ENCODE results near the gene SOX15.
"Not testable (repeated sequence)": the region's sequence is repeated elsewhere in the genome, so short reads cannot be mapped to it uniquely, and the experiment has no call there.

The SOX15 gene

DNA sequence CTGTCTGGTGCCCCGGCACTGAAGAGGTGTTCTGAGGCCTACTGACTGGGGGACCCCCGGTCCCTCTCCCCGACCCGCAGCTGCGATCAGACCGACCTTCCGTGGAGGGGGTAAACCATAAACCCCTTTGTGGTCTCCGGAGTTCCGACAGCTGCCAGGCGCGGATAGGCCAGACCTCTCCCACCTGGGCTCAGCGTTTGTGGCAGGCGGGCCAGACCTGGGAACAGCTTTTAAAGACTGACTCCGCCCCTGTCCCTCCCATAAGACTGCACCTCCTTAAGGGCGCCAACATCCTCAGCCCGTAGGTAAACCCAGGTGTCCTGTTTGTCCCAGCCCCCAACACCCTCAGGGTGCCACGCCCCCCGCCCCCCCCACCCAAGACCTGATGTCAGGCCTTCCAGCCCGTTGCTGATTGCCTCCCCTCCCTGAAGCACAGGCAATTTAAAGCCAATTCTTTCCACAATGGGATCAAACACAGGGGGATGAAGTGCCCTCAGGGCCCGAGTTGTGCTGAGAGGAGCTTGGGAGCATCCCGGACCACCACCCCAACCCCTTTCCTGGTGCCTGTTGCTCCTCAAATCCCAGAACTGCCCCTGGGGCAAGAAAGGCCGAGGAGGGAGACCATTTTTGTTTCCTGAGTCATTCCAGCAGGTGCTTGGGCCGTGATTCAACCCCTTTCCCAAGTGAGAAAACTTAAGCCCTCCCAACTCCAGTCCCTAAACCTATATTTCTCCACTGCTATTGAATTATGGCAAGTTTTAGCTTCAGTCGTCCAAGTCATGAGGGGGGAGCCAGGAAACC is at the start of gene SOX15:
Gene SOX15, minus strand, starts transcription at position 204 of the 801 bp plus-strand sequence. CDS start 418 bp downstream, outside the sequence.
- DNase-seq, result no peak

- DNase-seq, result no peak
These were observed 46.3 kb upstream of the SOX15 start for GRCh38 chr17:7636163-7636562.

DNA sequence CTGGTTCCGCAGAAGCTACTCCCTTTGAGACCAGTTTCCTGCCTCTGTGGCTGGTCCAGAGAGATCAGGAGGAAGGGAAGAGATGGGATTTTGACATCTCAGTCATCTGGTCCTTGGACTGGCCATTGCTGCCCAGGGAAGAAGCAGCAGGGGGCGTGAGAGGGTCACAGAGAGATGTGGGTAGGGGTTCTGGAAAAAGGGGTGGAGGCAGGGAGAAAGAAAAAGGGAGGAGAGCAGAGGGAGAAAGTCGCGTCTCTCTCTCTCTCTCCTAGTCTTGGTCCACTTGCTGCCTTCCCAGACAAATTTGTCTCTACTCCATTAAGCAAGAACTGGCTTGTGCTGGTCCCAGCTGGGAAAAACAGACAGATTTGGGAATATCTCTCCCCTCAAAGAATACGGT is 44.5 kb upstream of the SOX15 start:
- DNase-seq, result no peak

DNA sequence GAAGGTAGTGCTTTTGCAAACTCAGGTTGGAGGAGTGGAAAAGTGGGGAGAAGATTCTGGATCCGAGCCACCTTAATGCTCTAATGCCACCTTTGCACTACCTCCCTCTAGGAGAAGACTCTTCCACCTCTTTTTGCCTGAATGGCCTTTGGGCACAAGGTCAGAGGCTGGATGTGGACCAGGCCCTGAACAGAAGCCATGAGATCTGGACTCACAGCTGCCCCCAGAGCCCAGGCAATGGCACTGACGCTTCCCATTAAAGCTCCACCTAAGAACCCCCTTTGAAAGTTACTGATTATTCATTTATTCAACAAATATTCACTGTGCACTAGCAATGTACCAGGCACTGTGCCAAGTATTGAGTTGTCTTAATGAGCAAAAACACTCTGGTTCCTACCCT is 43.2 kb upstream of the SOX15 start:
- no peak for DNase-seq

DNA sequence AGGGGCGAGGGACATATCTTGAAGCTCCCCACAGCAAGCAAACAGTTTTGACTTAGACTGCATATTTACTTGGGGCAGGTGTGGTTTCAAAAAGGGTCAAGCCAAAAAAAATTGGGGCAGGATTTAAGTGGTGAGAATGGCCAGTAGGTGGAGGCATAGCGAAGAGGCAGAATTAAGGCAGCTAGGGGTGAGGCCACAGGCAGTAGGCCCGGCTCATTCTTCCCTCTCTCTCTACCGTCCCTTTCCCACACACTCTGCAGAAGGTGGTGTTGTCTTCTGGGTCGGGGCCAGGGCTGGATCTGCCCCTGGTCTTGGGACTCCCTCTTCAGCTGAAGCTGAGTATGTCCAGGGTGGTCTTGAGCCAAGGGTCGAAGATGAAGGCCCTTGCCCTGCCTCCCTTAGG is 42.6 kb upstream of the SOX15 start:
- no peak for DNase-seq

GRCh38 chr17:7631398-7632380 is 41.8 kb upstream of the SOX15 start:
- DNase-seq, result no peak

DNA sequence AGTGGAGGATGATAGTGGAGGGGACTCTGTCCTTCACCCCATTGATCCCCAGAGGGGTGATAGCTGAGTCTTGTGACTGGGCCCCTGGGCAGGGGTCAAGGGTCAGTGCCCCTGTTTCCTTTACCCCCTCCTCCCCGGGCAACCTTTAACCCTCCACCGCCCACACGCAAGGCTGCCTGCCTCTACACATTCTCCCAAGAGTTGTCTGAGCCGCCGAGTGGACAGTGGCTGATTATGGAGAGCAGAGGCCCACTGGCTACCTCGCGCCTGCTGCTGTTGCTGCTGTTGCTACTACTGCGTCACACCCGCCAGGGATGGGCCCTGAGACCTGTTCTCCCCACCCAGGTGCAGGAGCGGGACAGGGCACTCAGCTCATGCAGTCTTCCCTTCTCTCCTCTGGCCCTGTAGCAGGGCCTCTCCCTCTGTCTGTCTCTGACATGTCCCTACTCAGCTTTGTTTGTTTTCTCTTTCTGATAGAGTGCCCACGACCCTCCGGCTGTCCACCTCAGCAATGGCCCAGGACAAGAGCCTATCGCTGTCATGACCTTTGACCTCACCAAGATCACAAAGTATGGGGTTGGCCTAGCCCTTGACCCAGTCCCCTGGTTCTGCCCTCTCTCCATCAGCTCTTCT is 40.2 kb upstream of the SOX15 start, which contains the start of gene SHBG:
Gene SHBG, plus strand, starts transcription at position 197 of the 633 bp plus-strand sequence. Its CDS starts 38 bp downstream, at position 235.
- DNase-seq, result no peak

DNA sequence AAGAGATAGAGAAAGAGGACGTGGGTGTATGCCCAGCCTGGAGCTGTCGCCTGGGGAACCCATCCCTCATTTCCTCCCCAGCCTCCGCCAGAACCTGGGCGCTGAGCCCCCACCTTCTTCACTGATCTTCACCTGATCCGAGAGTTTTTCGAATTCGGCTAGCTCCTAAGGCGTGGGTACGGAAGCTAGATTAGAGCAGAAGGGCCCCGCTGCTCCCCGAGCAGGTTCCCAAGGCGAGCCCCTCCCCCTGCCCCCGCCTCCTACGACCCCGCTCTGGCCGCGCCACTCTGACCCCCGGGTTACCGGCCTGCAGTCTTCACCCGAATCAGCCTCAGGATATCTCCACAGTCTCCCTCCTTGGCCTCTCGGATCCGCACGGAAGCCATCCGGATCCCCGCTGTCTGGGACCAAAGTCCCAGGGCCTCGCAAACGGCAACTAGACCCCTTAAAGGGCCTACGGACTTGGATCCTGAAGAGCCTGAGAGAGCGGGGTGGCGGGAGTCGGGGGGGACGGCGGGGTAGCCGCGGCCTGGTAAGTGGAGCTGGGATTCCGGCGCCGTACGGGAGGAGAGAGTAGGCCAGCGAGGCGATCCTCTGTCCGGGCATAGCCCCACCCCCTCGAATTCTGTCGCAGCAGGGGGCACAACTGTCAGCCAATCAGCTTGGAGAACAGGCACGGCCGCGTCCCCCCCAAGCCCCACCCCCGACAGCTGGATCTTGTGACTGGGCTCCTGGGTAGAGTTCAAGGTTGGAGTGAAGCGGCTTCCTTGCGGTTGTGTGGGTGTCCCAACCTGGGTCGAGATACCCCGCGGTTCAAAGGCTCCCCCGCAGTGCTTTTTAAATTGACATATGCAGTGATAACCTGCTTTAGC is 37.6 kb upstream of the SOX15 start, which contains the start of gene SAT2:
Gene SAT2, minus strand, starts transcription at position 572 of the 872 bp plus-strand sequence. Its CDS starts 186 bp downstream, at position 386.
- DNase-seq, result peak; percentile 85

DNA sequence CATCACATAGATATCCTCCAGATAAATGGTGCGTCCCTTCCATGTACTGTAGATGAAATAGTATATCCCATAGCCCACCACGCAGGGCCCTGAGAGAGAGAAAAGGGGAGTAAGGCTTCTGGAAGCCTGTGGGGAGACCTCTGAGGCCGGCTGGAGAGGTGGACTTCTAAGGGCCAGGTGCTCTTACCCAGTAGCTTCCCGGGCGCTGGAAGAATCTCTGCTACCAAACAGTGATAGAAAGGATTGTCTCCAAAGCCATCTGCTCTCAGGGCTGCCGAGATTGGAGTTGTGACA is 37.0 kb upstream of the SOX15 start:
- no peak for DNase-seq

DNA sequence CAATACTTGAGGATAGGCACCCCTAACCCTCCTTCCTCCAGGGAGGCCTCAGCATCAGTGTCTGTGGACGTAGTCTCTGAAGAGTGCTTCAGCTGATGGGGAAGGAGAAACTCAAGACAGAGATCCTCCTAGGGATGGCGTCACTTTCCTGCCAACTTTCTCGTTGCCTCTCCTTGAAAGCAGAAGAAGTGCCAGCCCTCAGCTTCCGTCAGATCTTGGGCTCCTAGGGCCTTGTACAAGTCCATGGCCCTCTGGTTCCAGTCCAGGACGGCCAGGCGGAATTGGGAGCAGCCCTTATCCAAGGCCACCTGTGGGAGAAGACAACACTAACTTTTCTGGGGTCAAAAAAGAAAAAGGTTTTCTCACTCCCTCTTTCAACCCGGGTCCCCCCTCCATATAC is 36.4 kb upstream of the SOX15 start:
- DNase-seq, result no peak

DNA sequence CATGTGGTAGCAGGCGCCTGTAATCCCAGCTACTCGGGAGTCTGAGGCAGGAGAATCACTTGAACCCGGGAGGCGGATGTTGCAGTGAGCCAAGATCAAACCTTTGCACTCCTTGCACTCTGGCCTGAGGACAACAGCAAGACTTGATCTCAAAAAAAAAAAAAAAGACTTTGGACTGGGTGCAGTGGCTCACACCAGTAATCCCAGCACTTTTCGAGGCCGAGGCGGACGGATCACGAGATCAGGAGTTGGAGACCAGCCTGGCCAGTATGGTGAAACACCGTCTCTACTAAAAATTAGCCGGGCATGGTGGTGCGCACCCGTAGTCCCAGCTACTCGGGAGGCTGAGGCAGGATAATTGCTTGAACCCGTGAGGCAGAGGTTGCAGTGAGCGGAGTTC is 35.9 kb upstream of the SOX15 start:
- not testable (repeated sequence) for DNase-seq

DNA sequence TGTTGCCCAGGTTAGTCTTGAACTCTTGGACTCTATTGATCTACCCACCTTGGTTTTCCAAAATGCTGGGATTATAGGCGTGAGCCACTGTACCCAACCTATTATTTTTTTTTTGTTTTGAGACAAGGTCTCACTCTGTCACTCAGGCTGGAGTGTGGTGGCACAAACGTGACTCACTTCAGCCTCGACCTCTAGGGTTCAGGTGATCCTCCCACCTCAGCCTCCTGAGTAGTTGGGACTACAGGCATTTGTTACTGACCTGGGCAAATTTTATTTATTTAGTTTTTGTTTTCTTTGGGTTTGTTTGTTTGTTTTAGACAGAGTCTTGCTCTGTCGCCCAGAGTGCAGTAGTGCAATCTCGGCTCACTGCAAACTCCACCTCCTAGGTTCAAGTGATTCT is 33.8 kb upstream of the SOX15 start:
- DNase-seq, result no peak

- DNase-seq, result no peak
These were observed 30.9 kb upstream of the SOX15 start for GRCh38 chr17:7620835-7621234.

DNA sequence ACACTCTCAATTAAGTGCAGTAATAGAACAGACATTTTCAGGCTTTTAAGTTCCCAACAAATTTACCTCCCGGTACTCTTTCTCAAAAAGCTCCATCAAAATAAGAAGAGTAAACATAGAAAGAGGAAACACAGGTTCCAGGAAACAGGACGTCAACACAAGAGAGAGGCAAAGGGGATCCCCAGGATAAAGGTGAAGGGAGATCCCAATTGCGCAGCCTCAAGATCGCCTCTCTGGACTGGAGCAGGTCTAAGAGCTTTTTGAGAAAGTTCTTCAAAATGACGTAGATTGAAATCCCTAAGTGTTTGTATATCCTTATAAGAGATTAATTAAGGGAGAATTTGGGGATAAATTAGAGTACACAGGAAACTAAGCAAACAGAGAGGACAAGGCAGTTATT is 28.7 kb upstream of the SOX15 start:
- no peak for DNase-seq

DNA sequence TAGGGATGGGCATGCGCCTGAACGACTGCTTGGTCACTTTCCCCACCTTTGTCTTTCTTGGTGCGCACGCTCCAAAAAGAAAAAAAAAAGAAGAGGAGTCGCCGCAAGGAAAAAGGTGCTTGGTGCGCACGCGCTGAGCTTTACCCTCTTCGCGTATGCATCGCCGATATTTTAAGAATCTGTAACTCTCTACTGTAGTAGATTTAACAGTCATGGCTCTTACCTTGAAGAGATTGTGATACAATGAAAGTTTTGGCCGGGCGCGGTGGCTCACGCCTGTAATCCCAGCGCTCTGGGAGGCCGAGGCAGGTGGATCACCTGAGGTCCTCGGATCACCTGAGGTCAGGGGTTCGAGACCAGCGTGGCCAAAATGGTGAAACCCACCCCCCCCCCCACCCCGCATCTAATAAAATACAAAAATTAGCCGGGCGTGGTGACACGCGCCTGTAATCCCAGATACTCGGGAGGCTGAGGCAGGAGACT is 25.4 kb upstream of the SOX15 start:
- no peak for DNase-seq

- DNase-seq, result peak; percentile 95
These were observed 24.8 kb upstream of the SOX15 start, which contains the start of gene FXR2 for GRCh38 chr17:7614425-7615264. Gene FXR2 (minus strand): TSS chr17:7614897. CDS start chr17:7614532, 365 bp downstream.

DNA sequence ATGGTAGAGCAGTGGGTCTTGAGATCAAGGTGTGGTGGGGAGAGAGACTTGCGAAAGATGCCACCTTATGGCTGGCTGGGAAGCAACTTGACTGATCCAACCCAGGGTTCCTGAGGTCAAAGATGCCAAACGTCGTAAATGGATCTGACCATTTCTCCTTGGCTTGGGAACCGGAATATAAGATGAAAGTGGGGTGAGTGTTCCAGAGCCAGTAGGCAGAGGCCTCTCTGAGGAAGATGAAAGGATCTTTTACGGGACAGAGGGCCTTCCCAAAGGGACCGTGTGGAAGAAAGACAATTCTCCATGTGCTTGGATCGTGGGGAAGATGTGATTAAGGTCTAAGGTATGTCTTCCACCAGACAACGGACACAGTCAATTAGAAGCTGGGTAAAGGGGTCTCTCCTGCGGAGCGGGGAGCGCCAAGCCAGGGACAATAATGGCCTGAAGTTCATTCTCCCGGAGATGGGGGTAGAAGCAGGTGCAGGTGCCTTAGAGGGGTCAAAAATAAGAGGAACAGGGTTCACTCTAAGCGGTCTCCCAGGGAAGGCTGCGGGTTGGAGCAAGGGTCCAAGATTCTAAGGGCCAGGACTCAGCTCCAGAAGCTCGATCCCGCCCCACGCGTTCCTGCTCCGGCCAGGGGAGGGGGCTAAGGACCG is 24.0 kb upstream of the SOX15 start:
- no peak for DNase-seq

- DNase-seq, result no peak
These were observed 22.4 kb upstream of the SOX15 start for GRCh38 chr17:7612294-7612640.

GRCh38 chr17:7611635-7612293 is 21.9 kb upstream of the SOX15 start:
- no peak for DNase-seq

GRCh38 chr17:7610641-7611040 is 20.7 kb upstream of the SOX15 start:
- DNase-seq, result no peak

All from activated CD8-positive, alpha-beta memory T cell treated with anti-CD3 and anti-CD28 coated beads, Interleukin-2, amount 50 U/mL, for 4 hours (primary cell).